ENCODE measurements around the gene PRKN. TPM values are rescaled to one million over a fixed set of nuclear protein-coding genes. Genes with fewer than 3 reads are reported as not detected.
A peak's percentile ranks its signal among the peaks of the same experiment; 100 is the strongest.

Gene PRKN
- total and polyA plus RNA-seq, 5 donors from 2014 or later, result 0.24 to 3.7 (median 2.5) TPM

GRCh38 chr6:161815965-161816364 is 911.6 kb downstream of the PRKN start:
- no peaks in the 10 kb centered on the region for H3K36me3 Mint-ChIP-seq
- no peaks in the 10 kb centered on the region for H3K9me3 ChIP-seq (ENCODE audit: control insufficient read depth in 2 of 2, low read length in 2 of 2)
- H3K27ac ChIP-seq (ENCODE audit: insufficient read depth, low read length, poor library complexity, severe bottlenecking), result no peak overlapping the region
- no peaks in the 10 kb centered on the region for H3K36me3 ChIP-seq (ENCODE audit: control insufficient read depth, insufficient read depth, low read length)
- H3K4me3 ChIP-seq (ENCODE audit: low read depth, low read length), result no peak overlapping the region
- no peak overlapping the region for H3K4me3 Mint-ChIP-seq
- no peaks in the 10 kb centered on the region for H3K27me3 Mint-ChIP-seq
- H3K27me3 ChIP-seq (ENCODE audit: control insufficient read depth, insufficient read depth, low read length), result no peaks in the 10 kb centered on the region
- H3K9me3 Mint-ChIP-seq, result peaks cover 0 to 6% (median 2%) of the 10 kb centered on the region in 7 donors
- DNase-seq, result no peak
- H3K4me1 Mint-ChIP-seq, result no peaks in the 10 kb centered on the region
- H3K27ac Mint-ChIP-seq, result no peak overlapping the region
- H3K4me1 ChIP-seq (ENCODE audit: control insufficient read depth, insufficient read depth, low read length, poor library complexity, severe bottlenecking), result no peaks in the 10 kb centered on the region
- ATAC-seq (ENCODE audit: low read depth in 2 of 2), result no peak

DNA sequence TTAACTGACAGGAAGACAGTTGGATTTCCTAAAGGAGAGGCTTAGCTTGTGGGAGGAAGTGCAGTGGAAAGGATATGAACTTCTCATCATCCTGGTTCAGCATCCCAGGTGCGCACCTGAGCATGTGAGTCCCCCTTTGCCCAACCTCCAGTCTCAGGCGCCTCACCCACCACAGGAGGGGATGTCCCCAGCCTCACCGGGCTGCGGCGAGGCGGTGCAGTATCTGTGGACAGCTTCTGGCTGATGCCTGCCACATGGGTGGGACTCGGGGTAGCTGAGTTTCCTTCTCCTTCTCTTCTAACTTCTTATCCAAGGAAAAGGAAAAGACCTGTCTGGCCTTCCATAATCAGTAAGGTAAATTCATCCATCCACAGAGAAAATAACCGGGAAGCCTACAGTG is 914.4 kb downstream of the PRKN start:
- ATAC-seq (ENCODE audit: low read depth in 2 of 2), result no peak
- H3K27me3 Mint-ChIP-seq, result no peaks in the 10 kb centered on the region

DNA sequence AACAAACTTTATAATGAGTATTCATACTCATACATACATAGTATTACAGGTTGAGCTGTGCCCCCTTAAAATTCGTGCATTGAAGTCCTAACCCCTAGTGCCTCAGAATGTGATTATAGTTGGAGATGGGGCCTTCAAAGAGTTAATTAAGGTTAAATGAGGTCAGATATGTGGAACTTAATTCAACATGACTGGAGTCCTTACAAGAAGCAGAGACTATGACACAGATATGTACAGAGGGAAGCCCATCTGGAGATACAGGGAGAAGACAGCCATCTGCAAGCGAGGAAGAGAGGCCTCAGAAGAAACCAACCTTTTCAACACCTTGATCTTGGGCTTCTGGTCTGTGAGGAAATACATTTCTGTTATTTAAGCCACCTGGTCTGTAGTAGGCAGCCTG is 917.6 kb downstream of the PRKN start:
- H3K9me3 ChIP-seq (ENCODE audit: control insufficient read depth in 2 of 2, low read length in 2 of 2), result no peaks in the 10 kb centered on the region
- Mint-ChIP-seq H3K9me3 (peaks cover 0 to 7% (median 3%) of the 10 kb centered on the region in 7 donors), H3K4me3 (no peak overlapping the region), H3K36me3 (no peaks in the 10 kb centered on the region), H3K4me1 (no peaks in the 10 kb centered on the region), H3K27ac (no peak overlapping the region), H3K27me3 (no peaks in the 10 kb centered on the region)
- no peaks in the 10 kb centered on the region for H3K4me1 ChIP-seq (ENCODE audit: control insufficient read depth, insufficient read depth, low read length, poor library complexity, severe bottlenecking)
- H3K36me3 ChIP-seq (ENCODE audit: control insufficient read depth, insufficient read depth, low read length), result no peaks in the 10 kb centered on the region
- H3K4me3 ChIP-seq (ENCODE audit: low read depth, low read length), result no peak overlapping the region
- DNase-seq (no peak), ATAC-seq (ENCODE audit: low read depth in 2 of 2) (no peak)
- H3K27me3 ChIP-seq (ENCODE audit: control insufficient read depth, insufficient read depth, low read length), result no peaks in the 10 kb centered on the region
- H3K27ac ChIP-seq (ENCODE audit: insufficient read depth, low read length, poor library complexity, severe bottlenecking), result no peak overlapping the region

More for the DNA sequence above, 914.4 kb downstream of the PRKN start:
- no peaks in the 10 kb centered on the region for H3K4me1 ChIP-seq (ENCODE audit: control insufficient read depth, insufficient read depth, low read length, poor library complexity, severe bottlenecking)
- no peak for DNase-seq
- Mint-ChIP-seq H3K4me3 (no peak overlapping the region), H3K27ac (no peak overlapping the region), H3K4me1 (no peaks in the 10 kb centered on the region), H3K36me3 (no peaks in the 10 kb centered on the region), H3K9me3 (peaks cover 0 to 7% (median 2%) of the 10 kb centered on the region in 7 donors)
- no peaks in the 10 kb centered on the region for H3K36me3 ChIP-seq (ENCODE audit: control insufficient read depth, insufficient read depth, low read length)
- no peak overlapping the region for H3K4me3 ChIP-seq (ENCODE audit: low read depth, low read length)
- no peaks in the 10 kb centered on the region for H3K9me3 ChIP-seq (ENCODE audit: control insufficient read depth in 2 of 2, low read length in 2 of 2)
- H3K27me3 ChIP-seq (ENCODE audit: control insufficient read depth, insufficient read depth, low read length), result no peaks in the 10 kb centered on the region
- no peak overlapping the region for H3K27ac ChIP-seq (ENCODE audit: insufficient read depth, low read length, poor library complexity, severe bottlenecking)

- Histone ChIP-seq H3K9me3 (ENCODE audit: control insufficient read depth in 2 of 2, low read length in 2 of 2) (no peaks in the 10 kb centered on the region), H3K27ac (ENCODE audit: insufficient read depth, low read length, poor library complexity, severe bottlenecking) (no peak overlapping the region), H3K36me3 (ENCODE audit: control insufficient read depth, insufficient read depth, low read length) (no peaks in the 10 kb centered on the region), H3K4me3 (ENCODE audit: low read depth, low read length) (no peak overlapping the region), H3K27me3 (ENCODE audit: control insufficient read depth, insufficient read depth, low read length) (no peaks in the 10 kb centered on the region), H3K4me1 (ENCODE audit: control insufficient read depth, insufficient read depth, low read length, poor library complexity, severe bottlenecking) (no peaks in the 10 kb centered on the region)
- Mint-ChIP-seq H3K27ac (no peak overlapping the region), H3K4me3 (no peak overlapping the region), H3K36me3 (no peaks in the 10 kb centered on the region), H3K4me1 (no peaks in the 10 kb centered on the region), H3K9me3 (peaks cover 0 to 6% (median 0%) of the 10 kb centered on the region in 7 donors), H3K27me3 (no peaks in the 10 kb centered on the region)
- DNase-seq (no peak), ATAC-seq (ENCODE audit: low read depth in 2 of 2) (no peak)
Measured at GRCh38 chr6:161804838-161805237, 922.7 kb downstream of the PRKN start.

DNA sequence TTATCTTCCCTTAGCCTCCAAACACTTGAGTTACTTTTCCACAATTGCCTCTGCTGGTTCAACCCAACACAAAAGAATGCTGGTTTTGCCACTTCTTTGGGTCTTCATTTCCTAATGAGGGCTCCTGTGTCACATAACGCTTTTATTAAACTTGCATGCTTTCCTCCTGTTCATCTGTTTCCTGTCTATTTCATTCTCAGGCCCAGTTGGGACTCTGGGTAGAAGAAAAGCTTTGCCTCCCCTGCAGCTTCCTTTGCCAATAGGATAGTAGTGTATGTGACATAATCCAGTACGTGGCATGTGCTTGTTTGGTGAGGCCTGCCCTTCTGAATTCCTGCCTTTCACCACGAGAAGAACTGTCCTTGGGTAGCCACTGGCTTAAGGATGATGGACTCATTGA is 924.4 kb downstream of the PRKN start:
- Mint-ChIP-seq H3K4me1 (no peaks in the 10 kb centered on the region), H3K27me3 (no peaks in the 10 kb centered on the region), H3K9me3 (peaks cover 0 to 5% (median 0%) of the 10 kb centered on the region in 7 donors), H3K36me3 (no peaks in the 10 kb centered on the region), H3K4me3 (no peak overlapping the region), H3K27ac (no peak overlapping the region)
- Histone ChIP-seq H3K36me3 (ENCODE audit: control insufficient read depth, insufficient read depth, low read length) (no peaks in the 10 kb centered on the region), H3K27ac (ENCODE audit: insufficient read depth, low read length, poor library complexity, severe bottlenecking) (no peak overlapping the region), H3K4me1 (ENCODE audit: control insufficient read depth, insufficient read depth, low read length, poor library complexity, severe bottlenecking) (no peaks in the 10 kb centered on the region), H3K9me3 (ENCODE audit: control insufficient read depth in 2 of 2, low read length in 2 of 2) (no peaks in the 10 kb centered on the region), H3K27me3 (ENCODE audit: control insufficient read depth, insufficient read depth, low read length) (no peaks in the 10 kb centered on the region), H3K4me3 (ENCODE audit: low read depth, low read length) (no peak overlapping the region)
- ATAC-seq (ENCODE audit: low read depth in 2 of 2), result no peak
- no peak for DNase-seq

GRCh38 chr6:161802231-161802630 is 925.3 kb downstream of the PRKN start:
- Mint-ChIP-seq H3K4me3 (no peak overlapping the region), H3K27ac (no peak overlapping the region), H3K4me1 (no peaks in the 10 kb centered on the region), H3K36me3 (no peaks in the 10 kb centered on the region), H3K9me3 (peaks cover 0 to 5% (median 0%) of the 10 kb centered on the region in 7 donors), H3K27me3 (no peaks in the 10 kb centered on the region)
- no peaks in the 10 kb centered on the region for H3K4me1 ChIP-seq (ENCODE audit: control insufficient read depth, insufficient read depth, low read length, poor library complexity, severe bottlenecking)
- no peaks in the 10 kb centered on the region for H3K36me3 ChIP-seq (ENCODE audit: control insufficient read depth, insufficient read depth, low read length)
- ATAC-seq (ENCODE audit: low read depth in 2 of 2) (peak in 1 of 2 donors; percentile 37), DNase-seq (no peak)
- no peaks in the 10 kb centered on the region for H3K9me3 ChIP-seq (ENCODE audit: control insufficient read depth in 2 of 2, low read length in 2 of 2)
- H3K27me3 ChIP-seq (ENCODE audit: control insufficient read depth, insufficient read depth, low read length), result no peaks in the 10 kb centered on the region
- H3K27ac ChIP-seq (ENCODE audit: insufficient read depth, low read length, poor library complexity, severe bottlenecking), result no peak overlapping the region
- H3K4me3 ChIP-seq (ENCODE audit: low read depth, low read length), result no peak overlapping the region

DNA sequence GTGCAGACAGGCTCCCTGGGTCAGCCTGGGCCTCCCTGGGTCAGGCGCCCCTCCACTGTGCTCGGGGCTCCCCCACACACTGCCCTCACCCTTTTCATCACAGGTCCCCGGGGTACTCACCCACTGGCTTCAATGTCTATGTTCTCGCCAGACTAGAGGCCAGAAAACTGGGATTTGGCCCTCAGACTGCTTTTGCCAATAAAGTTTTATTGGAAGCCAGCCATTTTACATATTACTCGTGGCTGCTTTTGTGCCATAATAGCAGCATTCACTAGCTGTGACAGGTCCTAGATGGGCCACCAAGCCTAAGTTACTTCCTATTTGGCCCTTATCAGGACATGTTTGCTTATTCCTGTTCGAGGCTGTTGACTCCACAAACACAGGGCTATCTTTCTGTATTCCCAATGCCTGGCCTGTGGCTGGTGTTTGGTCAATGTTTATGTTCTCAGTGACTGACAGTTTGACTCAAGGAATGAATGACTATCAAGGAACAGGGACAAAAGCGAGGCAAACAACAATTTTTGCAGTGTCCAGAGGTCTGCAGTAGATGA is 928.6 kb downstream of the PRKN start:
- Mint-ChIP-seq H3K27me3 (no peaks in the 10 kb centered on the region), H3K4me3 (no peak overlapping the region), H3K36me3 (no peaks in the 10 kb centered on the region), H3K4me1 (no peaks in the 10 kb centered on the region), H3K27ac (no peak overlapping the region), H3K9me3 (peaks cover 0 to 10% (median 2%) of the 10 kb centered on the region in 7 donors)
- H3K4me3 ChIP-seq (ENCODE audit: low read depth, low read length), result no peak overlapping the region
- H3K36me3 ChIP-seq (ENCODE audit: control insufficient read depth, insufficient read depth, low read length), result no peaks in the 10 kb centered on the region
- no peaks in the 10 kb centered on the region for H3K4me1 ChIP-seq (ENCODE audit: control insufficient read depth, insufficient read depth, low read length, poor library complexity, severe bottlenecking)
- H3K9me3 ChIP-seq (ENCODE audit: control insufficient read depth in 2 of 2, low read length in 2 of 2), result no peaks in the 10 kb centered on the region
- H3K27ac ChIP-seq (ENCODE audit: insufficient read depth, low read length, poor library complexity, severe bottlenecking), result no peak overlapping the region
- ATAC-seq (ENCODE audit: low read depth in 2 of 2), result no peak
- H3K27me3 ChIP-seq (ENCODE audit: control insufficient read depth, insufficient read depth, low read length), result no peaks in the 10 kb centered on the region
- no peak for DNase-seq

DNA sequence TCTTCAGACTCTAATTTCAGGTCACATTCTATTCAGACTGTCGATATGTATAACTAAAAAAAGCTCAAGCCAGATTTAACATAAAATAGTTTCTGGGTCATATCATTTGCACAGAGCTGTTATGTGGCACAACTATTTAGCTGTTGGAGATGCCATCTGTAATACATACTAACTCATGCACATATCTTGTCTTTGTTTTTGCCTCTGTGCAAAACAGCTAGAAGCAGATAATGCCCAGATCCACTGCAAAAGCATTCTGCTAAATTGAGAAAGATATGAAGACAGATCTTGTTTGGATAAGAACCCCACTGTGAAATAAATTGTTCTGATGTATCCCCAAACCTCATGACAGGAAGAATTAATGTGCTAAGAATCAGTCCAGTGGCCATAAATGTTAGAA is 930.9 kb downstream of the PRKN start:
- no peaks in the 10 kb centered on the region for H3K9me3 ChIP-seq (ENCODE audit: control insufficient read depth in 2 of 2, low read length in 2 of 2)
- no peaks in the 10 kb centered on the region for H3K4me1 Mint-ChIP-seq
- H3K4me3 ChIP-seq (ENCODE audit: low read depth, low read length), result no peak overlapping the region
- no peaks in the 10 kb centered on the region for H3K4me1 ChIP-seq (ENCODE audit: control insufficient read depth, insufficient read depth, low read length, poor library complexity, severe bottlenecking)
- no peaks in the 10 kb centered on the region for H3K36me3 ChIP-seq (ENCODE audit: control insufficient read depth, insufficient read depth, low read length)
- ATAC-seq (ENCODE audit: low read depth in 2 of 2) (no peak), DNase-seq (no peak)
- H3K9me3 Mint-ChIP-seq, result peaks cover 0 to 8% (median 4%) of the 10 kb centered on the region in 7 donors
- H3K4me3 Mint-ChIP-seq, result no peak overlapping the region
- no peak overlapping the region for H3K27ac Mint-ChIP-seq
- no peaks in the 10 kb centered on the region for H3K36me3 Mint-ChIP-seq
- H3K27ac ChIP-seq (ENCODE audit: insufficient read depth, low read length, poor library complexity, severe bottlenecking), result no peak overlapping the region
- no peaks in the 10 kb centered on the region for H3K27me3 Mint-ChIP-seq
- no peaks in the 10 kb centered on the region for H3K27me3 ChIP-seq (ENCODE audit: control insufficient read depth, insufficient read depth, low read length)
